Measurements from ENCODE around the gene ATG5.
"Not testable (repeated sequence)": the region's sequence is repeated elsewhere in the genome, so short reads cannot be mapped to it uniquely, and the experiment has no call there.

The ATG5 gene

DNA sequence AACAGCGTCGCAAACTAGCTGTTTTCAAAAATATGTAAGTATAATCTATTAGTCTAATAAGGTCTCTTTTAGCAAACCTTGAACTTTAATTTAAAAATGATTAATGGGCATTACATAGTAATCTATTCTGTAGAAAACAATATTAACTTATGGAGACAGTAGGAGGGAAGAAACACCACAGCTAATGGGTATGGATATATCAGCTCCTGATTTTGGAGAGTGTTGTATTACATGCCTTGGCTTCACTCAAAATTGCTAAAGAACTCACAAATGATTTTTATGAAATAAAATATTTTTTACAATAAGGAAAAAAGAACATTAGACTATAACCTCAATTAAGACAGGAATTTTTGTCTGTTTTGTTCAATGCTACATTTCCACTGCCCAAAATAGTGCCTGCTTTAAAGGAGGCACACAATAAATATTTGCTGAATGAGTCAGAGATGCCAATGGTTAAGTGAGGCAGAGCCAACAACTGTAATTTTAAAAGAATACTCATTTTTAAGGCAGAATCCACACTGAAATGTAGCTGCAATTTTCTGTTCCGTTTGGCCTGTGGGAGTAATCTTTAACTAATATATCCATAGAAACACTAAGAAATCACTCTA lies 15.7 kb downstream of the ATG5 start:
- no peak for DNase-seq (ENCODE audit: low read depth in 2 of 2)

GRCh38 chr6:106308985-106309384 lies 16.6 kb downstream of the ATG5 start:
- no peak for DNase-seq (ENCODE audit: low read depth in 2 of 2)

DNA sequence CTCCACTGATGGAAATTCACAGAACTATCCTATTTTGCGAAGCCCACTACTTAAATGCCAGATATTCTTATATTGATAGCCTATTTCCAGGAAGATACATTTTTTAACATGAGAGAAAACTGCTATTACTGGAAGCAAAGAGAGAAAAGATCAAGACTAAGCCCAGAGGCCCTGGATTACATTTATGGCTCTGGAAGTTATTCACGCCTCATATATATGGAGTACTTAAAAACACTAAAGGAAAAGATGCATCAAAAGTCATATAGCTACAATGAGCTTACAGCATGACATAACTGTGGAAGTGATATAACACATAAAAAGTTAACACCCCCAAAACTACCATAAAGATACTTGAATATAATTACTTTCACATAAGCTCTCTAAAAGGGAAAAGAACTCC lies 19.8 kb downstream of the ATG5 start:
- DNase-seq (ENCODE audit: low read depth in 2 of 2) = no peak

DNA sequence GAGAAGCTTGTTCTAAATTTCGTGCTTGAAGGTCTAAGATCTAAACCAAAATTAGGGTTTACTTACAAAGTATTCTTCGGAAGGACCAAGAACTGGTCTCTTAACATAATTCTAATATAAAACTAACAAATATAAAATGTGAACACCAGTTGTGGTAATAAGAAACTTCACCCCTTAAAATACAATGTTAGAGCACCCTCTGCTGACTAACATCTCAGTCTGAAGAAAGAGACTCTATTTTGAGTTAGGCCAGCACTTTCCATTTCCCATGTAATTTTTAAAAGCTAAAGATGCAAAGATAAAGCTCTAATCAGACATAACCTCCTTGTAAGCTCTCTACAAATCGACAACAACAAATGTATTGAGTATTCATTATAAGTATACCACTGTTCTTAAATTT lies 24.6 kb downstream of the ATG5 start:
- DNase-seq (ENCODE audit: low read depth in 2 of 2) = no peak

DNA sequence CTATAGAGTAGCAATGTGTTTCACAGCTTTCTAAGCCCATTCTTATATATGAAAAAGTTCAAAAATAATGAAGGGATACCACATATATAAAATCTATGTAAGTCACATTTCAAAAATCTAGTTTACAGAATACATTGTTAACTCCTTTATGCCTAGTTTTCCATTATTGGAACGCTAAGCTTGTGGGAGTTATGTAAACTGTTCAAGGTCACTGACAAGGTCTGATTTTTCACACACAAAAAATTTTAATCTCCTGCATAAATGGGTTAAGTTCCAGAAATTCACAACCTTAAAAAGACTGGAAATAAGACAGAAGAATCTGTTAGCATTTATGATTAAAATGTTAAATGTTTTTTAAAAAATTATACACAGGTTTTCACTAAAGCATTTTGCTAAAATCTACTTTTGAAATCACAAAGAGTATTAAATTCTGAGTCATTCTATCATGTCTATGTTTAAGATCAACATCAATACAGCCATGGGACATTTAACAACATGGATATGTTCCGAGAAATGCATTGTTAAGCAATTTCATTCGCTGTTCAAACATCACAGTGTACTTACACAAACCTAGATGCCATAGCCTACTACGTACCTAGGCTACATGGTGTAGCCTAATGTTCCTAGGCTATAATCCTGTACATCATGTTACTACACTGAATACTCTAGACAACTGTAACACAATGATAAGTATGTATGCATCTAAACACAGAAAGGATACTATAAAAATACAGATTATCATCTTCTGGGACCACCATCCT lies 25.4 kb downstream of the ATG5 start:
- no peak for DNase-seq (ENCODE audit: low read depth in 2 of 2)

DNA sequence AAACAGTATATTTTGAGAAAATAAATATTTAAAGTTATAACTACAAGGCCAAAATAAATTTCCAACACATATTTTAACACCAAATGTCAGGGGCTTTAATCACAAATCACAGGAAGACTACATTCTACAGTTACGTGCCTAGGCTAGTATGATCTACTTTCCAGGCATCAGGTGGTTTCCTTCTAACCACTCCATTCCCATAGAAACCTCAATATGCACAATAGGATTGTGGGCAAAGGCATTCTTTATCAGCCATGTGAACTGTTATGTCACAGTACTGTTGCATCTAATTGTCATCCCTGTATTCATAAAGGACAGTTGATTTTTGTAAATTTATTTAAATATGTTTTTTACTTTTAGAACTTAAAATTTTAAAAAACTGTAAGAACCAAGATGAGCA lies 32.4 kb downstream of the ATG5 start:
- DNase-seq (ENCODE audit: low read depth in 2 of 2) = no peak

- DNase-seq (ENCODE audit: low read depth in 2 of 2) = no peak
These were observed 34.6 kb downstream of the ATG5 start for GRCh38 chr6:106290954-106291353.

- DNase-seq (ENCODE audit: low read depth in 2 of 2) = no peak
These were observed 35.5 kb downstream of the ATG5 start for GRCh38 chr6:106290032-106290431.

DNA sequence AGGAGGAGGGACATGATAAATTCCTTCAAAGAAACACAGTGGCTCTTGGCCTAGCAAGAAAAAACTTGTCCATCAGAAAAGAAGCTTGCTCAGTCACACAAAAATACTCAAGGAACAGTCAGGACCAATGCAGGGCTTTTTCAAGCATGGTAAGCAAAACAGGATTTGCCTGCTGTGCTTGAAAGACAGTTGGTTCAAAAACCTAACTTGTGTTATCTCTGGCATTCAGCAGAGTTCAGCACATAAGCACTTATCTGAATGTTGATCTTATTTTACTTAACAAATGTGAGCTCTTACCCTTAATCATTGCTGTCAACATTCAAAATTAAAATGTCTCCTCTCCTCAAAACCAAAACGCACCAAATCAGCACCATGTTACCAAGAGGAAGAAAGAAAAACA lies 38.3 kb downstream of the ATG5 start:
- DNase-seq (ENCODE audit: low read depth in 2 of 2) = no peak

- no peak for DNase-seq (ENCODE audit: low read depth in 2 of 2)
These were observed 38.8 kb downstream of the ATG5 start for GRCh38 chr6:106286746-106287145.

DNA sequence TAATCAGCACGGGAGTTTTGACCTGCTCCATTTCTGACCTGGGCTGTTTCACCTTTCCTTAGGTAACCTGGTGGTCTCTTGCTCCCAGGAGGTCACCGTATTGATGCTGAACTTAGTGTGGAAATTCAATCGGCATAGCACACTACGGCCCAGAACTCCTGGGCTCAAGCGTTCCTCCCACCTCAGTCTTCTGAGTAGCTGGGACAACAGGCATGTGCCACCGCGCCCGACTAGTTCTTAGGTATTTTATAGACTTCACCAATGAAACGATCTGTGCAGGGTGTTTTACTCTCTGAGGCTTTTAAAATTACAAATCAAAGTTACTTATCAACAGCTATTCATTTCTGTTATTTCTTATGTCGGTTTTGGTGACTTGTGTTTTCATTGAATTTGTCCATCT lies 42.1 kb downstream of the ATG5 start:
- DNase-seq (ENCODE audit: low read depth in 2 of 2) = no peak

DNA sequence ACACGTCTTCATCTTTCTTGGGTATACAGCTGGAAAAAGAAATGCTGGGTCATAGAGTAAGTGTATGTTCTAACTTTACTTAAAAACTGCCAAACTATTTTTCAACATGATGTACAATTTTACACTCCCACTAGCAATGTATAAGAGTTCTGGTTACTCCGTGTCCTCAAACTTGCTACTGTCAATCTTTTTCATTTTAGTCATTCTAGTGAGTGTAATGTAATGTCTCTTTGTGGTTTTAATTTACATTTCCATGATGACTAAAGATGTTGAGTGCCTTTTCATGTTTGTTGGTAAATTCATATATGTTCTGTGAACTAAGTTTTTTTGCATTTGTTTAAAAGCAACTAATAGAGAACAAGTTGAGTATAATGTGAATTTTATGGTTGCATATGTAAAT lies 43.9 kb downstream of the ATG5 start:
- no peak for DNase-seq (ENCODE audit: low read depth in 2 of 2)

- no peak for DNase-seq (ENCODE audit: low read depth in 2 of 2)
These were observed 44.5 kb downstream of the ATG5 start for GRCh38 chr6:106281088-106281487.

DNA sequence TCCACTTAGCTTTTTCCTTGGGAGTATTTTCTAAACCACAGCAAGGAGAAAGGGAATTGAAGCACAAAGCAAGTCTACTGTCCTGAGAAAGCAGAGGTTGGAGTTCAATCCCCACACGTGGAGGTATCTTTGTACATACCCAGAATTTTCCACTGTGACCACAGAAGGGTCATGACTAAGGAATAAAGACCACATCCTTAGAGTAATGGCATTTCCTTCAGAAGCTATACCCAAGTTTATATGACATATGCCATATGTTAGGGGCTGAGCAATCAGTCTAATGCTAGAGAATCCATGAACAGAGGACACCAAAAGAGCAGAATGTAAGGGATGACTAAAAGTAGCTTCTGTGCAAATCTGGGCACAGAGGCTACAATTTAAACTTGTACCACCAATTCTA lies 46.4 kb downstream of the ATG5 start:
- DNase-seq (ENCODE audit: low read depth in 2 of 2) = no peak

DNA sequence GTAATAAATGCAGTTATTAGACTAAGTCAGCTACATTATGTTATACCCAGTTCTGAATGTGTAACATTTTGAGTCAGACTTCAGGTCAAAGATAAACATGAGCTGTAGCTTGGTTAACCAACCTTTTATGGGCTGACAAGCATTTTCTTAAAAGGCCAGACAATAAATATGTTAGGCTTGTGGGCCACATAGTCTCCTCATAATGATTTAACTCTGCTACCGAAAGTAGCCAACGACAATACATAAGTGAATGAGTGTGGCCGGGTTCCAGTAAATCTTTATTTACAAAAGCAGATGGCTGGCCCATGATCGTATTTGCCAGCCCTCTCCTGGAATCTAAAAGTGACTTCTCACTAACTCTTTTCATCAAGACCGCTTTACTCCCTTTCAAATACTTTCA lies 49.9 kb downstream of the ATG5 start:
- DNase-seq (ENCODE audit: low read depth in 2 of 2) = no peak

DNA sequence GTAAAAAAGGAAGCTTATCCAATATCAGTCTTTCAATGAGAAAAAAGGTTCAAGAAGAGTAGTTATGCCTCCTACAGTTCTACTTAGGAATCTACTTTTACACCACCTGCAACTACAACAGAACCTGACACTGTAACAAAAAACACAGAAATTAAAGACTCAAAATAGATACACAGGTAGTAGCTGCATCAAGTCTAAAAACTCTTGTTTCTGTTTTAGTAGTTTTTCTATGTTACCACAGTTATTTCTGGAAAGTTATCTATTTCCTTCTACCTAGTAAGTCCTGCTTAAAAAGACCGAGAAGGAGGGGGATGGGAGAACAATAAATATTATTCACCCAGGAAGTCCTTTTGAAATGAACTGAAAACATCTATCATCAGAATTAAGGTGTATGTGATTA lies 52.5 kb downstream of the ATG5 start:
- no peak for DNase-seq (ENCODE audit: low read depth in 2 of 2)

DNA sequence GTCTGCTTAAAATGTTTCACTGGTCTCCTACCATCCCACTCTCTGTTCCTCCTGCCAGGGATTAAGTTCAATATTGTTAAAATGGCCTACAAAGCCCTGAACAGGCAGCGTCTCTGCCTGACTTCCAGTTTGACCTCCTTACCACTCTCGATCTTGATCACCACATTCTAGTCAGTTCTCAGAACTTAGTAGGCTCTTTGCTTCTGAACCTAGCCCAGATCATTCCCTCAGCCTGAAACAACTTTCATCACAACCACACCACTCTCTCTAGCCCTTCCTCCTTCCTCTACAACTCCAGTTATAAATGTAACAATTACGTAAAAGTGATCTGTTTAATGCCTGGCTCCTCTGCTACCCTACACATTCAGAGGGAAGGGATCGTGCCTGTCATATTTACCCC lies 53.3 kb downstream of the ATG5 start:
- no peak for DNase-seq (ENCODE audit: low read depth in 2 of 2)

DNA sequence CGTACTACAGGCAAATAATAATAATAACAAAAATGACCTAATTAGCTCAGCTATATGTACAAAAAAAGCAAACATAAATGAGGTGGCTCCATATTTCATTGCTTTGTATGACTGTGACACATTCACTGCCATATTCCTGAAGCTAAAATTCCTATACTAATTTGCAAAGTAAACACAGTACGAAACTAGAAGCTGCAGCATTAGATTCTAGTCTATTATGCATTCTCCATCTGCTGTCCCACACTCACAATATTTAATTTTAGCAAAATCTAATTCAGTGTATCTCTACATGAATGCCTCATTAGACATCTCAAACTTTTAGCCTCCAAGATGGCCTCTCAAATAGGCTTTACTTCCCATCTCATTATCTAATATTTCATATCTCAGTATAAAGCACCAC lies 55.1 kb downstream of the ATG5 start:
- no peak for DNase-seq (ENCODE audit: low read depth in 2 of 2)

DNA sequence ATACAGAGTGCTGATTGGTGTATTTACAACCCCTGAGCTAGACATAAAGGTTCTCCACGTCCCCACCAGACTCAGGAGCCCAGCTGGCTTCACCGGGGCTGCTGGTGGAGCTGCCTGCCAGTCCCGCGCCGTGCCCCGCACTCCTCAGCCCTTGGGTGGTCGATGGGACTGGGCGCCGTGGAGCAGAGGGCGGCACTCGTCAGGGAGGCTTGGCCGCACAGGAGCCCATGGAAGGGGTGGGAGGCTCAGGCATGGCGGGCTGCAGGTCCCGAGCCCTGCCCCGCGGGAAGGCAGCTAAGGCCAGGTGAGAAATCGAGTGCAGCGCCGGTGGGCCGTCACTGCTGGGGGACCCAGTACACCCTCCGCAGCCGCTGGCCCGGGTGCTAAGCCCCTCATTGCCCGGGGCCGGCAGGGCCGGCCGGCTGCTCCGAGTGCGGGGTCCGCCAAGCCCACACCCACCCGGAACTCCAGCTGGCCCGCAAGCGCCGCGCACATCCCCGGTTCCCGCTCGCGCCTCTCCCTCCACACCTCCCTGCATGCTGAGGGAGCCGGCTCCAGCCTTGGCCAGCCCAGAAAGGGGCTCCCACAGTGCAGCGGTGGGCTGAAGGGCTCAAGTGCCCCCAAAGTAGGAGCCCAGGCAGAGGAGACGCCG lies 56.2 kb downstream of the ATG5 start:
- DNase-seq (ENCODE audit: low read depth in 2 of 2) = not testable (repeated sequence)

DNA sequence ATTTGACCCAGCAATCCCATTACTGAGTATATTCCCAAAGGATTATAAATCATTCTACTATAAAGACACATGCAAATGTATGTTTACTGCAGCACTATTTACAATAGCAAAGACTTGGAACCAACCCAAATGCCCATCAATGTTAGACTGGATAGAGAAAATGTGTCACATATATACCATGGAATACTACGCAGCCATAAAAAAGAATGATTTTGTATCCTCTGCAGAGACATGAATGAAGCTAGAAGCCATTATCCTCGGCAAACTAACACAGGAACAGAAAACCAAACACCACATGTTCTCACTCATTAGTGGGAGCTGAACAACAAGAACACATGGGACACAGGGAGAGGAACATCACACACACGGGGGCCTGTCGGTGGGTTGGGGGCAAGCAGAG lies 57.1 kb downstream of the ATG5 start:
- DNase-seq (ENCODE audit: low read depth in 2 of 2) = not testable (repeated sequence)

DNA sequence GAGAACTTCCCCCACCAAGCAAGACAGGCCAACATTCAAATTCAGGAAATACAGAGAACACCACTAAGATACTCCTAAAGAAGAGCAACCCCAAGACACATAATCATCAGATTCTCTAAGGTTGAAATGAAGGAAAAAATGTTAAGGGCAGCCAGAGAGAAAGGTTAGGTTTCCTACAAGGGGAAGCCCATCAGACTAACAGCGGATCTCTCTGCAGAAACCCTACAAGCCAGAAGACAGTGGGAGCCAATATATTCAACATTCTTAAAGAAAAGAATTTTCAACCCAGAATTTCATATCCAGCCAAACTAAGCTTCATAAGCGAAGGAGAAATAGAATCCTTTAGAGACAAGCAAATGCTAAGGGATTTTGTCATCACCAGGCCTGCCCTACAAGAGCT lies 61.1 kb downstream of the ATG5 start:
- DNase-seq (ENCODE audit: low read depth in 2 of 2) = not testable (repeated sequence)

DNA sequence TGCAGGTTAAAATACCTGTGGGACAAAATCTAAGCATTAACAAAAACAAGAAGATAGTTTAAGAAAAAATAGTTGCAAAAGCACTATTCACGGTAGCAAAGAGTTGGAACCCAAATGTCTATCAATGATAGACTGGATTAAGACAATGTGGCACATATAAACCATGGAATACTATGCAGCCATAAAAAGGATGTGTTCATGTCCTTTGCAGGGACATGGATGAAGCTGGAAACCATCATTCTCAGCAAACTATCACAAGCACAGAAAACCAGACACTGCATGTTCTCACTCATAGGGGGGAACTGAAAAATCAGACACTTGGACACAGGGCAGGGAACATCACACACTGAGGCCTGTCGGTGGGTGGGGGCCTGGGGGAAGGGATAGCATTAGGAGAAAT lies 65.8 kb downstream of the ATG5 start:
- not testable (repeated sequence) for DNase-seq (ENCODE audit: low read depth in 2 of 2)

DNA sequence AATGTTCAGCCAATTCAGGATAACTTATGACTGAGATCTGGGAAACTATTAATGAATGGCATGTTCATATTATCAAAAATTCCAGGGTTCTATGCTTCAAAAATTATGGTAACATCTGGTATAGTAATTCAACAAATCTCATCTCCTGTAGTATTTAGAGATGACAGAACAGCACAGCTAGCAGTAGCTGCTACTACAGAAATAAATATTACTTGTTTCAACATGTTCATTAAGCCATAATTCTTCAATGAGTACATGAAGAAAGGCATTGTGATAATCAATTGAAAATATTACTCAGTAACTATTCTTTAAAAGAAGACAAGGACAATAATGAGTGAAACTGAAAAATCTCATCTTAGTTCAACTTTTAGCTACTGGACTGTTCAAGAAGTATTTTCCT lies 66.8 kb downstream of the ATG5 start:
- DNase-seq (ENCODE audit: low read depth in 2 of 2) = no peak
